ENCODE results near the gene GSAP.
"Not testable (repeated sequence)": the region's sequence is repeated elsewhere in the genome, so short reads cannot be mapped to it uniquely, and the experiment has no call there.

Gene GSAP

GRCh38 chr7:77415823-77416620 lies at the start of gene GSAP:
Gene GSAP, minus strand, starts transcription at chr7:77416349. Its CDS starts 28 bp downstream, at chr7:77416321.
- peak; percentile 57 for DNase-seq (ENCODE audit: low spot score)

- no peak for DNase-seq (ENCODE audit: low spot score)
These were observed 49.1 kb upstream of the GSAP start for GRCh38 chr7:77465256-77465655.

- DNase-seq (ENCODE audit: low spot score), result no peak
These were observed 48.4 kb upstream of the GSAP start for GRCh38 chr7:77464589-77464988.

- DNase-seq (ENCODE audit: low spot score), result not testable (repeated sequence)
These were observed 47.5 kb upstream of the GSAP start for GRCh38 chr7:77463632-77464031.

- no peak for DNase-seq (ENCODE audit: low spot score)
These were observed 45.7 kb upstream of the GSAP start for GRCh38 chr7:77461842-77462241.

GRCh38 chr7:77461246-77461645 lies 45.1 kb upstream of the GSAP start:
- DNase-seq (ENCODE audit: low spot score), result no peak

- DNase-seq (ENCODE audit: low spot score), result peak; percentile 51
These were observed 43.9 kb upstream of the GSAP start for GRCh38 chr7:77460057-77460486.

GRCh38 chr7:77459311-77459726 lies 43.2 kb upstream of the GSAP start:
- no peak for DNase-seq (ENCODE audit: low spot score)

GRCh38 chr7:77458786-77459185 lies 42.6 kb upstream of the GSAP start:
- no peak for DNase-seq (ENCODE audit: low spot score)

GRCh38 chr7:77457779-77458178 lies 41.6 kb upstream of the GSAP start:
- no peak for DNase-seq (ENCODE audit: low spot score)

GRCh38 chr7:77456696-77457095 lies 40.5 kb upstream of the GSAP start:
- DNase-seq (ENCODE audit: low spot score), result no peak

- peak; percentile 39 for DNase-seq (ENCODE audit: low spot score)
These were observed 39.2 kb upstream of the GSAP start for GRCh38 chr7:77455321-77455720.

- DNase-seq (ENCODE audit: low spot score), result peak; percentile 34
These were observed 38.7 kb upstream of the GSAP start for GRCh38 chr7:77454802-77455201.

- no peak for DNase-seq (ENCODE audit: low spot score)
These were observed 37.4 kb upstream of the GSAP start for GRCh38 chr7:77453531-77453930.

- not testable (repeated sequence) for DNase-seq (ENCODE audit: low spot score)
These were observed 35.8 kb upstream of the GSAP start for GRCh38 chr7:77451950-77452349.

- DNase-seq (ENCODE audit: low spot score), result no peak
These were observed 34.5 kb upstream of the GSAP start for GRCh38 chr7:77450613-77451012.

GRCh38 chr7:77450054-77450453 lies 33.9 kb upstream of the GSAP start:
- no peak for DNase-seq (ENCODE audit: low spot score)

GRCh38 chr7:77447616-77448015 lies 31.5 kb upstream of the GSAP start:
- no peak for DNase-seq (ENCODE audit: low spot score)

GRCh38 chr7:77444123-77444522 lies 28.0 kb upstream of the GSAP start:
- no peak for DNase-seq (ENCODE audit: low spot score)

- no peak for DNase-seq (ENCODE audit: low spot score)
These were observed 26.9 kb upstream of the GSAP start for GRCh38 chr7:77443042-77443441.

- DNase-seq (ENCODE audit: low spot score), result peak; percentile 40
These were observed 26.5 kb upstream of the GSAP start for GRCh38 chr7:77442636-77443035.

- DNase-seq (ENCODE audit: low spot score), result no peak
These were observed 24.9 kb upstream of the GSAP start for GRCh38 chr7:77441046-77441445.

GRCh38 chr7:77439572-77439971 lies 23.4 kb upstream of the GSAP start:
- DNase-seq (ENCODE audit: low spot score), result peak; percentile 41

- no peak for DNase-seq (ENCODE audit: low spot score)
These were observed 22.0 kb upstream of the GSAP start for GRCh38 chr7:77438131-77438530.
